HepG2 (cell line): ENCODE measurements around the gene ARL6IP4. TPM values are rescaled to one million over a fixed set of nuclear protein-coding genes. Genes with fewer than 3 reads are reported as not detected.
A peak's percentile ranks its signal among the peaks of the same experiment; 100 is the strongest.

Experiments used
- ATAC-seq: fragments of 200-7000 bp; cut with Tn5 transposase; 3 replicates; pipeline ENCODE4 v1.9.1; 2020; ENCODE audit warnings: mild to moderate bottlenecking, moderate library complexity
- BruUV-seq: library from RNA; stranded (reverse); fragments of 400-500 nt; replicated peaks from 2 replicates; lab custom pipeline; 2021; lab: Mats Ljungman, UMichigan
- CTCF ChIA-PET: fragments of 300-600 bp; formaldehyde crosslinking; extraction: SDS; loops from one replicate; lab custom pipeline; 2021; ENCODE audit warnings: low total read pairs, inconsistent platforms, low intra/inter-chr PET ratio; lab: Yijun Ruan, JAX
- POLR2A ChIA-PET: fragments of 350-600 bp; sonication (Branson Sonifier 250); formaldehyde crosslinking; loops from one replicate; lab custom pipeline; 2020; ENCODE audit warnings: antibody characterized with exemption, inconsistent platforms; lab: Yijun Ruan, JAX
- DNase-seq: peaks from one replicate; pipeline ENCODE4 v3.0.0-alpha.2; 2015; ENCODE audit warnings: low spot score
- FAIRE-seq: peaks from 3 replicates; lab custom pipeline; 2011; peaks lifted over from hg19 to GRCh38; lab: Jason Lieb, UNC
- H2AFZ ChIP-seq: one replicate; pipeline ENCODE4 v1.6.1; 2011; ENCODE audit warnings: low read length, inconsistent platforms
- H3K27ac ChIP-seq: fragments of 300-600 bp; 3 replicates; pipeline ENCODE4 v1.8.0; 2011; ENCODE audit warnings: mixed run types, mild to moderate bottlenecking, mixed read lengths, low read length, inconsistent platforms; ENCODE audit not compliant: insufficient read depth; ENCODE audit errors: extremely low read length
- H3K27me3 ChIP-seq, 2 experiments: fragments of 200-600 bp in 1 of 2; 2 replicates in 1 of 2; 3 replicates in 1 of 2; pipeline versions ENCODE4 v1.6.0 to v1.8.0; 2011; ENCODE audit warnings: low read length in 2 of 2, mild to moderate bottlenecking in 2 of 2, moderate library complexity in 2 of 2, inconsistent platforms in 1 of 2; ENCODE audit not compliant: insufficient read depth in 2 of 2, control insufficient read depth in 1 of 2
- H3K36me3 ChIP-seq, 2 experiments: fragments of 200-600 bp in 1 of 2; replicated peaks in 1 of 2; 2 replicates in 1 of 2; 3 replicates in 1 of 2; pipeline versions ENCODE4 v1.5.1 to v1.8.0; 2011; ENCODE audit warnings: low read length in 2 of 2, inconsistent platforms in 1 of 2; ENCODE audit not compliant: insufficient read depth in 2 of 2, control insufficient read depth in 1 of 2
- H3K4me1 ChIP-seq: 2 replicates; pipeline ENCODE4 v1.5.1; 2012; ENCODE audit warnings: low read length, inconsistent platforms; ENCODE audit not compliant: insufficient read depth
- H3K4me2 ChIP-seq: 2 replicates; pipeline ENCODE4 v1.6.0; 2011; ENCODE audit warnings: low read depth, low read length, inconsistent platforms
- H3K4me3 ChIP-seq, 3 experiments: fragments of 200-600 bp in 1 of 3; sonication (generic), shearing (Covaris generic) in 1 of 3; replicated peaks in 1 of 3; 2 replicates each; pipeline ENCODE4 v1.5.1; 2011 to 2016; ENCODE audit warnings: low read length in 3 of 3, inconsistent platforms in 2 of 3, low read depth in 2 of 3, mild to moderate bottlenecking in 2 of 3, control low read depth in 1 of 3, mixed read lengths in 1 of 3; ENCODE audit not compliant: insufficient read depth in 1 of 3
- H3K79me2 ChIP-seq: one replicate; pipeline ENCODE4 v1.6.1; 2011; ENCODE audit warnings: low read length, inconsistent platforms; ENCODE audit not compliant: insufficient read depth
- H3K9ac ChIP-seq: 2 replicates; pipeline ENCODE4 v1.6.0; 2011; ENCODE audit warnings: mild to moderate bottlenecking, low read depth, low read length, inconsistent platforms; ENCODE audit not compliant: insufficient read depth
- H3K9me3 ChIP-seq: 2 replicates; pipeline ENCODE4 v1.5.1; 2012; ENCODE audit warnings: mild to moderate bottlenecking, low read length
- H4K20me1 ChIP-seq: 2 replicates; pipeline ENCODE4 v1.6.0; 2011; ENCODE audit warnings: inconsistent platforms, mild to moderate bottlenecking, low read length, moderate library complexity; ENCODE audit not compliant: insufficient read depth
- CEBPG ChIP-seq: IDR thresholded peaks from 2 replicates; pipeline ENCODE4 v1.6.1; 2016
- HHEX ChIP-seq: IDR thresholded peaks from 2 replicates; pipeline ENCODE4 v1.6.1; 2016; ENCODE audit warnings: control low read depth
- SALL2 ChIP-seq: sonication (generic); formaldehyde crosslinking; IDR thresholded peaks from 2 replicates; pipeline ENCODE4 v1.8.1; 2023; ENCODE audit warnings: mild to moderate bottlenecking, missing genetic modification reagents, inconsistent platforms
- SNRNP70 ChIP-seq: fragments of 200-400 bp; formaldehyde crosslinking; IDR thresholded peaks from 2 replicates; pipeline ENCODE4 v1.6.1; 2017; ENCODE audit warnings: mild to moderate bottlenecking, low read depth, low read length, moderate library complexity
- ZNF280D ChIP-seq: sonication (generic); formaldehyde crosslinking; IDR thresholded peaks from 2 replicates; pipeline ENCODE4 v1.5.1; 2020; ENCODE audit warnings: mild to moderate bottlenecking, missing genetic modification reagents
- ZNF317 ChIP-seq: sonication (generic); formaldehyde crosslinking; IDR thresholded peaks from 2 replicates; pipeline ENCODE4 v1.5.0; 2020; ENCODE audit warnings: mild to moderate bottlenecking, missing genetic modification reagents
- ZNF496 ChIP-seq: sonication (generic); formaldehyde crosslinking; IDR thresholded peaks from 2 replicates; pipeline ENCODE4 v1.8.1; 2023; ENCODE audit warnings: mild to moderate bottlenecking, moderate library complexity, missing genetic modification reagents; ENCODE audit not compliant: insufficient replicate concordance
- ZNF614 ChIP-seq: IDR thresholded peaks from 2 replicates; pipeline ENCODE4 v1.6.1; 2018; ENCODE audit warnings: missing biosample characterization, missing genetic modification reagents, inconsistent platforms, borderline replicate concordance
- ZNF646 ChIP-seq: sonication (generic); formaldehyde crosslinking; IDR thresholded peaks from 2 replicates; pipeline ENCODE4 v1.9.0; 2021; ENCODE audit warnings: mild to moderate bottlenecking, missing genetic modification reagents
- WGBS: methylation state at CpG from one replicate; pipeline ENCODE4 v1.1.6; 2017; ENCODE audit warnings: low lambda C conversion rate; 5-methylcytosine and 5-hydroxymethylcytosine counted together
- in situ Hi-C: cut with HindIII; loops from 2 replicates; pipeline ENCODE4 v1.10.0; 2017; ENCODE audit warnings: low pct_unique_long_range_greater_than_20kb; ENCODE audit not compliant: extremely low pct_ligation_motif_present
- intact Hi-C: fragments of 100-400 bp; cut with micrococcal nuclease; formaldehyde crosslinking; loops from one replicate; pipeline ENCODE4 v1.10.0; 2022; ENCODE audit not compliant: unreplicated experiment
- polyA plus RNA-seq, 8 experiments: library from polyadenylated mRNA; depleted of rRNA in 3 of 8; stranded (reverse) in 7 of 8; unstranded in 1 of 8; fragments of >200 nt; fragmentation: Illumina TruSeq in 4 of 8; extraction: Trizol in 4 of 8; gene quantifications; 2 replicates each; pipeline versions ENCODE4 v1.2.1 to v1.2.3, GENCODE V29; 2011 to 2016; ENCODE audit warnings: low read depth in 4 of 8, missing spikeins in 1 of 8, mixed read lengths in 1 of 8; ENCODE audit not compliant: insufficient read depth in 1 of 8
- total RNA-seq, 5 experiments: library from RNA; depleted of rRNA; stranded (reverse); fragments of >200 nt; fragmentation: Illumina TruSeq; extraction: Trizol; gene quantifications; 2 replicates each; pipeline ENCODE4 v1.2.3, GENCODE V29; 2016; ENCODE audit warnings: low read depth in 1 of 5

ARL6IP4 gene
- total and polyA plus RNA-seq, 2 of the 13 experiments (the other 11 are each of a cell fraction or from before 2014, with no cell fraction given): 155 to 220 TPM

GRCh38 chr12:122974274-122974891 is 6.1 kb upstream of the ARL6IP4 start:
- ATAC-seq: peak; percentile 86
- H3K9me3 ChIP-seq: no peaks in the 10 kb centered on the region
- H3K4me2 ChIP-seq: peak overlapping the region; percentile 89
- peak overlapping the region; percentile 92 for H3K27ac ChIP-seq
- intact Hi-C loops: loop anchor here (5.0 kb wide), 1 partner anchor 103 kb away; no protein-coding TSS in a partner anchor
- no TSS peak for BruUV-seq
- POLR2A ChIA-PET: interaction anchor here (0.7 to 3.7 kb wide), 7 partner anchors 9 to 258 kb away, joined by 3 to 49 read pairs (median 6); partner anchors contain the start of genes ABCB9, HIP1R, MPHOSPH9 and MTRFR
- peak overlapping the region; percentile 93 for H3K9ac ChIP-seq
- H3K4me1 ChIP-seq: peaks cover 38% of the 10 kb centered on the region
- in situ Hi-C loops: no loop called here
- no peaks in the 10 kb centered on the region for H4K20me1 ChIP-seq
- H2AFZ ChIP-seq: peak overlapping the region; percentile 12
- CTCF ChIA-PET: no interaction called here
- FAIRE-seq: peak; percentile 85
- DNase-seq: peak; percentile 96
- H3K36me3 ChIP-seq: peaks cover 0 to 11% of the 10 kb centered on the region in 2 experiments; a peak in 4 of 5 replicates
- H3K27me3 ChIP-seq: no peaks in the 10 kb centered on the region; a peak in 1 of 5 replicates
- 0% methylated on average over 2 of the region's 32 CpGs for WGBS
- peaks cover 26% of the 10 kb centered on the region for H3K79me2 ChIP-seq
- H3K4me3 ChIP-seq: peak overlapping the region; percentile 83 to 95 (median 90)
- peak; percentile 86 for TF ChIP-seq CEBPG (CRISPR knock-in tag)
- TF ChIP-seq ZNF317 (CRISPR knock-in tag): 0 out of 2 replicates have a peak, but pooled peaks have one; percentile 15
- TF ChIP-seq ZNF646 (CRISPR knock-in tag): no peak
- TF ChIP-seq ZNF614: no peak
- TF ChIP-seq SALL2: peak; percentile 76
- TF ChIP-seq SNRNP70: no peak
- 0 out of 2 replicates have a peak, but pooled peaks have one; percentile 18 for TF ChIP-seq ZNF280D
- no peak for TF ChIP-seq ZNF496 (CRISPR knock-in tag)
- no peak for TF ChIP-seq HHEX (CRISPR knock-in tag)
